GM21723 (cell line): ENCODE data around the gene FUT2.
"Not testable (repeated sequence)": the region's sequence is repeated elsewhere in the genome, so short reads cannot be mapped to it uniquely, and the experiment has no call there.

Source experiments
- ATAC-seq: cut with Tn5 transposase; IDR thresholded peaks from one replicate; pipeline ENCODE4 v1.9.1; 2021; ENCODE audit warnings: mild to moderate bottlenecking, moderate library complexity; ENCODE audit not compliant: unreplicated experiment

FUT2 gene

GRCh38 chr19:48670699-48671445, 24.9 kb upstream of the FUT2 start:
- ATAC-seq = no peak

DNA sequence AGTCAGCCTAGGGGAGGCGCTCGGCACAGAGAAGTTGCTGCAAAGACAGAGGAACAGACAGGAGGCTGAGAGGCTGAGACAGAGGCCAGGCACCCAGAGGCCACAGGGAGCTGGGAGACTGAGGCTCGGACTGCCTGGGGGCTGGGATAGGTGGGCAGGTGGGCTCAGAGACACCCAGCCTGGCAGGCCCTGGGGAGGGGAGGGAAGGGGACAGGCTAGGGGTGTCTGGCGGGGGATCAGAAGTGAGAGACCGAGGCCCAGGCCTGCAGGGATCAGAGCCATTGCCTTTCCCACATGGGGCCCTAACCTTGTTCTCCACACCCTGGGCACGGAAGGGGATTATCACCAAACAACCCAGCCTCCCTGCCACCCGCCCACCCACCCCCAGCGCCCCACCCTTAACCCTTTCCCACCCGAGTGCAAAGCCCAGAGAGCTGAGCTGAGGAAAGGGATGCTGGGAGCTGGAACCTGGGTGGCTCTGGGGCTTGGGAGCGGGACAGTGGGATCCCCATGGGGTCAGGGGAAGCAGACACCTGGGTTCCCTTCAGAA, 24.2 kb upstream of the FUT2 start:
- ATAC-seq = no peak

- no peak for ATAC-seq
These were observed 22.8 kb upstream of the FUT2 start, which contains the start of gene NTN5 for GRCh38 chr19:48672994-48673393. NTN5 (minus strand) TSS chr19:48673017; CDS start chr19:48670986, 2,031 bp downstream.

DNA sequence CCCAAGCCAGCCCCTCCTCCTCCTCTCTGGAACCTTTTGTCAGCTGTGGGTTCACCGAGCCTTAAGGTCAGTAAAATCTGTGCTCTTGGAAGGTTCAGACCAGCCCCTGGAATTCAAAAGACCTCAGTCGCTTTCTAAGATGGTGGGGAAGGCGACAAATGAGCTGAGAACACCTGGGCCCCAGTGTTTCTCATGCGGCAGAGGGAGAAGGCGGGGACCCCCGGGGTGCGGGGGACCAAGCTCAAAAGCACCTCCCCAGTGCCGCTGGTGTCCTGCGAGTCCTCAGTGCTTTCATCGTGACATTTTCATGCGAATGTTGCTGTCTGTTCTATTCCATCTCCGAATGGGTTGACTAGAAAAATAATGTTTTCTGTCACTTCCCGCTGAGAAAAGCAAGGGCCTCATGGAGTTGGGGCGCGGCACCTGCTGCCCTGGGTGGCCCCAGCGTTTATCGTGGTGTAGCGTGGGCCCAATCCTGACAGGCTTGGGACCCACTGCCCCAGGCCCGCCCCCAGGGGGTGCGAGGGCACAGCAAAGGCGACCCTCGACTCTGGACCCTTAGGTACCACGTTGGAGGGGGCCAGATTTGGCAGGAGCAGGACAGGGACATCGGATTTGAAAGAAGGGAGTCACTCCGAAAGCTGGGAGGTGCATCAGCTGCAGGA, 22.2 kb upstream of the FUT2 start:
- no peak for ATAC-seq

DNA sequence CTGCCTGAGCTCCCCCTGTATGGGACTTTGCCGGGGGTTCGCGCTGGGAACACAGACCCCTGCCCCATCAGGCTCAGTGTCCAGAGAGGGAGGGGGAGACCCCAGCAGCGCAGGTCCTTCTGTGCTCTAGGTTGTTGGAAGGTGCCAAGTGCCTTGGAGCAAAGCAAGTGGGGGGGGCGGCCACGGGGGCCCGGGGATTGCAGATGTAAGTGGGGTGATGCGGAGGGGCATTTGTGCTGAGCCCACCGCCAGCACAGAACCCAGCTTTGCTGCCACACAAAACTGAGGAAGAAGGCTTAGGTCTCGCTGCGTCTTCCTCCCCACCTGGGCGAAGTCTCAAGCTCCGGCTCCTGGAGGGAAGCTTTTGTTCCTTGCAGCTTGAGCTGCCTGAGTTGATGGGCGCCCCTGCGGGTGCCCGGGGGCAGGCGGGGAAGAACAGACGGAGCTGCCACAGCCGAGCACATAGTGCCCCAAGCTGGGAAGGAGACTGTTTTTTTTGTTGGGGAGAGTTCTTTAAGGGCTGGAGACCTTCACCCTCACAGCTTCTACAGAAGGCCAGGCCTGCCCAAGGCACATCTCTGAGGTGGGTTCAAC, 21.5 kb upstream of the FUT2 start:
- ATAC-seq = no peak

- no peak for ATAC-seq
These were observed 20.6 kb upstream of the FUT2 start for GRCh38 chr19:48674921-48675824.

DNA sequence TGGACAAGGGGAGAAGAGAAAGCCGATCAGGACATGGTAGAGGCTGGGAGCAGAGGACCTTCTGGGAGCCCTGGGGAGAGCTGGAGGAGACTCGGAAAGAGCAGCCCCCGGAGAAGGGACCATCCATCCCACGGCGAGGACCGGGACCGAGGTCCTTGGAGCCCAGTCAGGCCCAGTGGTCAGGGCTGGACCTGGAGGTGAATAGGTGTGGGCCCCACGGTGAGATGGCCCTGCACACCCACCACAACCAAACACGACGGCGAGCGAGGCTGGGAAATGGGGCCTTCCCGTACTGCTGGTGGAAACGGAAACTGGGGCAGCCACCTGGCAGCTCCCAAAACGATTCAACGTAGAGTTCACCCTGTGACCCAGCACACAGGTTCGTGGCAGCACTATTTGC, 19.3 kb upstream of the FUT2 start:
- no peak for ATAC-seq

DNA sequence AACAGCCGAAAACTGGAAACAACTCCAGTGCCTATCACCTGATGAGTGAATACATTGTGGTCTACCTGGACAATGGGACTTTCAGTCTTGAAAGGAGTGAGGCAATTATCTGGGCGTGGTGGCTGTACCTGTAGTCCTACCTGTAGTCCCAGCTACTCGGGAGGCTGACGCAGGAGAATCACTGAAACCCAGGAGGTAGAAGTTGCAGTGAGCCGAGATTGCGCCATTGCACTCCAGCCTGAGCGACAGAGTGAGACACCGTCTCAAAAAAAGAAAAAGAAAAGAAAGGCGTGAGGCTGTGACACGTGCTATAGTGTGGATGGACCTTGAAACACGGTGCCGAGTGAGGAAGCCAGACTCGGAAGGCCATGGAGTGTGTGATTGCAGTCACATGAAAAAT, 18.9 kb upstream of the FUT2 start:
- ATAC-seq = no peak

- ATAC-seq = no peak
These were observed 17.6 kb upstream of the FUT2 start for GRCh38 chr19:48678201-48678600.

DNA sequence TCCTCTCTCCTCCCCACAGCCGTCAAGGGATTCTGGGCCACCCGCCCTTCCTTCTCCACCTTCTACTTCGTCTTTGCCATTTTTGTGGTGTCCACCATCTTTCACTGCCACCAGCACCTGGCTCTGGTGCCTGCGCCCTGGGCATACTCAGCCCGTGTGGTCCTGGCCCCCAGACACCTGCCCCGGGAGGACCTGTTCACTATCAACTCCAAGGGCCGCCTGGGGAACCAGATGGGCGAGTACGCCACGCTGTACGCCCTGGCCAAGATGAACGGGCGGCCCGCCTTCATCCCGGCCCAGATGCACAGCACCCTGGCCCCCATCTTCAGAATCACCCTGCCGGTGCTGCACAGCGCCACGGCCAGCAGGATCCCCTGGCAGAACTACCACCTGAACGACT, 15.8 kb upstream of the FUT2 start:
- ATAC-seq = not testable (repeated sequence)

GRCh38 chr19:48680436-48681126, 15.2 kb upstream of the FUT2 start:
- ATAC-seq = no peak

DNA sequence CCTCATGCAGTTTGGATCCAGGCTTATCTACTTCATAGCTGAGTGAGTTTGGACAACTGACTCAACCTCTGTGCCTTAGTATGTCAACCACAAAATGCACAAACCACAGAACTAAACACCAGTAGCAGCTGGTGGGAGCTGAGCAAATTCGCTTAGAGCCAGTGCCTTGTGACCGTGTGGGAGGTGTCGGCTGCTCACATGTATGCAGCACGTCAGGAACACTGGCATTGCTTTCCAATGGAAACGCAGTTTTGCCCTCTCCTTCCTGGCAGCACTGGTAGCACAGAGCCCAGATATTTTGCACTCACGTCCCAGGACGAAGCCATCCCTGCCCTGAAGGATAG, 14.7 kb upstream of the FUT2 start:
- ATAC-seq = no peak

- ATAC-seq = no peak
These were observed 12.4 kb upstream of the FUT2 start for GRCh38 chr19:48683349-48683748.

DNA sequence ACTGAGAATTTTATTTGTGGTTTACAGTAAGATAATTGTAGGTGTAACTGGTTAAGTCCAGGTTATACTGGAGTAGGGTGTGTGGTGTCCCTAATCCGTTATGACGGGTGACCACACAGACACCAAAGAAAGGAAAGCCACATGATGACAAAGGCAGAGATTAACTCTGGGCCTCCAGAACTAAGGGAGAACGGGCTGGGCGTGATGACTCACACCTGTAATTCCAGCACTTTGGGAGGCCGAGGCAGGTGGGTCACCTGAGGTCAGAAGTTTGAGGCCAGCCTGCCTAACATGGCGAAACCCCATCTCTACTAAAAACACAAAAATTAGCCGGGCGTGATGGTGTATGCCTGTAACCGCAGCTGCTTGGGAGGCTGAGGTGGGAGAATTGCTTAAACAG, 10.2 kb upstream of the FUT2 start:
- no peak for ATAC-seq

GRCh38 chr19:48686088-48686487, 9.7 kb upstream of the FUT2 start:
- no peak for ATAC-seq

GRCh38 chr19:48686637-48687036, 9.1 kb upstream of the FUT2 start:
- not testable (repeated sequence) for ATAC-seq

DNA sequence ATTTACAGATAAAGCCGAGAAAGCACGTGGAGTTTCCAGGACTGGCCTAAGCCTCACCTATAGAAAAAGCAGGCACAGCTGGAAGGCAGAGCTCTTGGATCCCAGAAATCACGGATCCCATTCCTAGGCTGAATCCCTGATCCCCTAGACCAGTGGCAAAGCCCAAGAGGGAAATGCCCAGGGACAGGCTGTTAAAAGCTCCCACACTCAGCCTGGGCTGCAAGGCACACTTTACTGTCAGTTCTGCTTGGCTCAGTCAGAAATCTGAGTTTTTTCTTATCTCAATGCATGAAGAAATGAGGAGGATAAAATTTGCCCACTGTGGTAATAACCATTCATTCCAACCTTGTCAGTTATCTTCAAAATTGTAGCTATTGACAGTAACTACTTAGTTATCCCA, 8.0 kb upstream of the FUT2 start:
- no peak for ATAC-seq

GRCh38 chr19:48689449-48689848, 6.3 kb upstream of the FUT2 start:
- no peak for ATAC-seq

- ATAC-seq = not testable (repeated sequence)
These were observed 2.1 kb upstream of the FUT2 start for GRCh38 chr19:48693629-48694028.

GRCh38 chr19:48696353-48697010, 711 bp downstream of the FUT2 start:
- no peak for ATAC-seq
